Left ventricle myocardium inferior (tissue), 1 donor: ENCODE measurements around the gene NSMF. TPM values are rescaled to one million over a fixed set of nuclear protein-coding genes. Genes with fewer than 3 reads are reported as not detected.
"Not testable (repeated sequence)": the region's sequence is repeated elsewhere in the genome, so short reads cannot be mapped to it uniquely, and the experiment has no call there.

Experiments
- DNase-seq: peaks from one replicate; pipeline ENCODE4 v3.0.0-alpha.2; 2020
- H3K27ac ChIP-seq: fragments of 200-600 bp; replicated peaks from 2 replicates; pipeline ENCODE4 v1.8.0; 2021
- H3K27me3 ChIP-seq: fragments of 200-600 bp; 2 replicates; pipeline ENCODE4 v1.8.0; 2021; ENCODE audit warnings: low read depth
- H3K36me3 ChIP-seq: fragments of 200-600 bp; 2 replicates; pipeline ENCODE4 v1.8.0; 2021
- H3K4me1 ChIP-seq: fragments of 200-600 bp; 2 replicates; pipeline ENCODE4 v1.8.0; 2021
- H3K4me3 ChIP-seq: fragments of 200-600 bp; 2 replicates; pipeline ENCODE4 v1.8.0; 2021; ENCODE audit warnings: mild to moderate bottlenecking, moderate library complexity
- H3K9me3 ChIP-seq: fragments of 200-600 bp; replicated peaks from 2 replicates; pipeline ENCODE4 v1.8.0; 2021
- CTCF ChIP-seq: fragments of 200-600 bp; IDR thresholded peaks from 2 replicates; pipeline ENCODE4 v1.8.0; 2021; ENCODE audit warnings: antibody characterized with exemption, mild to moderate bottlenecking, borderline replicate concordance
- intact Hi-C: fragments of 100-400 bp; cut with micrococcal nuclease; formaldehyde crosslinking; loops from one replicate; pipeline ENCODE4 v1.11.0; 2022
- total RNA-seq: library from RNA; stranded (reverse); fragmentation: NEBNext Ultra II Directional; extraction: Animal tissue kit (Norgen Biotek cat#: 25700); gene quantifications from one replicate; pipeline ENCODE4 v1.2.1, GENCODE V29; 2021
- donor health status: DM: no; HTN: yes; CAD: no; lungs with severe emphysema.

The NSMF gene
- total RNA-seq, 1 donor from 2014 or later, result 9.8 TPM

GRCh38 chr9:137474271-137474670 is 15.1 kb upstream of the NSMF start:
- Histone ChIP-seq H3K27me3 (no peaks in the 10 kb centered on the region), H3K9me3 (peaks cover 24% of the 10 kb centered on the region), H3K36me3 (peaks cover 20% of the 10 kb centered on the region), H3K4me1 (no peaks in the 10 kb centered on the region), H3K27ac (no peak overlapping the region), H3K4me3 (no peak overlapping the region)
- no peak for DNase-seq
- intact Hi-C loops, result no loop called here
- no peak for TF ChIP-seq CTCF

- no peak for DNase-seq
- Histone ChIP-seq H3K27me3 (no peaks in the 10 kb centered on the region), H3K27ac (no peak overlapping the region), H3K4me3 (no peak overlapping the region), H3K36me3 (peaks cover 8% of the 10 kb centered on the region), H3K9me3 (peaks cover 13% of the 10 kb centered on the region), H3K4me1 (no peaks in the 10 kb centered on the region)
- intact Hi-C loops, result no loop called here
- no peak for TF ChIP-seq CTCF
Observed at GRCh38 chr9:137470785-137471184, 11.7 kb upstream of the NSMF start.

- H3K4me1 ChIP-seq, result no peaks in the 10 kb centered on the region
- DNase-seq, result no peak
- intact Hi-C loops, result no loop called here
Observed at GRCh38 chr9:137467896-137468295, 8.8 kb upstream of the NSMF start.

GRCh38 chr9:137467161-137467581 is 8.0 kb upstream of the NSMF start:
- no peaks in the 10 kb centered on the region for H3K4me1 ChIP-seq
- intact Hi-C loops, result no loop called here
- TF ChIP-seq CTCF, result no peak
- H3K27ac ChIP-seq, result no peak overlapping the region
- H3K9me3 ChIP-seq, result no peaks in the 10 kb centered on the region
- no peak overlapping the region for H3K4me3 ChIP-seq
- H3K36me3 ChIP-seq, result peaks cover 3% of the 10 kb centered on the region
- no peak for DNase-seq
- H3K27me3 ChIP-seq, result no peaks in the 10 kb centered on the region

More at GRCh38 chr9:137467896-137468295, 8.8 kb upstream of the NSMF start:
- Histone ChIP-seq H3K9me3 (no peaks in the 10 kb centered on the region), H3K27ac (no peak overlapping the region), H3K4me3 (no peak overlapping the region), H3K27me3 (no peaks in the 10 kb centered on the region), H3K36me3 (peaks cover 3% of the 10 kb centered on the region)
- TF ChIP-seq CTCF, result no peak

GRCh38 chr9:137466389-137467085 is 7.4 kb upstream of the NSMF start:
- intact Hi-C loops, H3K27ac ChIP-seq, H3K4me1 ChIP-seq, H3K9me3 ChIP-seq, H3K4me3 ChIP-seq, DNase-seq, H3K36me3 ChIP-seq, H3K27me3 ChIP-seq: not testable (repeated sequence)

GRCh38 chr9:137465720-137466388 is 6.7 kb upstream of the NSMF start:
- H3K27ac ChIP-seq, result no peak overlapping the region
- no peak for DNase-seq
- no peak overlapping the region for H3K4me3 ChIP-seq
- intact Hi-C loops, result no loop called here
- peaks cover 3% of the 10 kb centered on the region for H3K36me3 ChIP-seq
- H3K27me3 ChIP-seq, result no peaks in the 10 kb centered on the region
- TF ChIP-seq CTCF, result no peak
- H3K9me3 ChIP-seq, result no peaks in the 10 kb centered on the region
- no peaks in the 10 kb centered on the region for H3K4me1 ChIP-seq
